CD8-positive, alpha-beta memory T cell (primary cell): Measurements from ENCODE around the gene ACTR8. TPM values are rescaled to one million over a fixed set of nuclear protein-coding genes. Genes with fewer than 3 reads are reported as not detected.
"Not testable (repeated sequence)": the region's sequence is repeated elsewhere in the genome, so short reads cannot be mapped to it uniquely, and the experiment has no call there.

Experiments
- CTCF ChIA-PET: fragments of 350-600 bp; sonication (Branson Sonifier 250); formaldehyde crosslinking; loops from one replicate; lab custom pipeline; 2021; ENCODE audit warnings: antibody characterized with exemption; lab: Charles Lee
- POLR2A ChIA-PET: fragments of 350-600 bp; sonication (Branson Sonifier 250); formaldehyde crosslinking; loops from one replicate; lab custom pipeline; 2021; ENCODE audit warnings: antibody characterized with exemption; lab: Charles Lee
- DNase-seq, 5 donors: peaks; one replicate each; pipeline versions ENCODE4 v3.0.0 to v3.0.0-alpha.2; 2020 to 2022; ENCODE audit warnings: mixed read lengths in 1 of 5
- H3K27ac ChIP-seq: one replicate; pipeline ENCODE4 v1.7.0; 2013; ENCODE audit warnings: low read depth, mild to moderate bottlenecking, low read length, moderate library complexity
- H3K27me3 ChIP-seq: 2 replicates; pipeline ENCODE4 v1.7.0; 2013; ENCODE audit warnings: low read length, mild to moderate bottlenecking; ENCODE audit not compliant: insufficient read depth, poor library complexity, severe bottlenecking
- H3K36me3 ChIP-seq: 2 replicates; pipeline ENCODE4 v1.7.0; 2013; ENCODE audit warnings: mild to moderate bottlenecking, low read length, moderate library complexity; ENCODE audit not compliant: insufficient read depth
- H3K4me1 ChIP-seq: 2 replicates; pipeline ENCODE4 v1.7.0; 2013; ENCODE audit warnings: mild to moderate bottlenecking, low read length, moderate library complexity; ENCODE audit not compliant: insufficient read depth
- H3K4me3 ChIP-seq: 2 replicates; pipeline ENCODE4 v1.7.0; 2013; ENCODE audit warnings: mild to moderate bottlenecking, low read length
- H3K9me3 ChIP-seq: 2 replicates; pipeline ENCODE4 v1.7.0; 2013; ENCODE audit warnings: mild to moderate bottlenecking, low read length
- H3K27ac Mint-ChIP-seq, 8 donors: one replicate each; pipeline ENCODE4 v1.8.0; 2020 to 2021; ENCODE audit warnings: mixed read lengths in 8 of 8, mild to moderate bottlenecking in 6 of 8, inconsistent platforms in 3 of 8, moderate library complexity in 3 of 8
- H3K27me3 Mint-ChIP-seq, 2 donors: one replicate each; pipeline ENCODE4 v1.8.0; 2020 to 2021; ENCODE audit warnings: mixed read lengths in 2 of 2, mild to moderate bottlenecking in 1 of 2, moderate library complexity in 1 of 2
- H3K36me3 Mint-ChIP-seq, 3 donors: one replicate each; pipeline ENCODE4 v1.8.0; 2020 to 2021; ENCODE audit warnings: mixed read lengths in 3 of 3, inconsistent platforms in 1 of 3, mild to moderate bottlenecking in 1 of 3
- H3K4me1 Mint-ChIP-seq, 3 donors: one replicate each; pipeline ENCODE4 v1.8.0; 2020 to 2021; ENCODE audit warnings: mixed read lengths in 3 of 3, inconsistent platforms in 1 of 3, mild to moderate bottlenecking in 1 of 3
- H3K4me3 Mint-ChIP-seq, 7 donors: one replicate each; pipeline ENCODE4 v1.8.0; 2020 to 2021; ENCODE audit warnings: mixed read lengths in 7 of 7, mild to moderate bottlenecking in 6 of 7, moderate library complexity in 4 of 7, inconsistent platforms in 2 of 7
- H3K9me3 Mint-ChIP-seq, 5 donors: one replicate each; pipeline ENCODE4 v1.8.0; 2020 to 2022; ENCODE audit warnings: mixed read lengths in 5 of 5, mild to moderate bottlenecking in 3 of 5, moderate library complexity in 2 of 5, inconsistent platforms in 1 of 5
- polyA plus RNA-seq: library from polyadenylated mRNA; unstranded; fragments of 300-500 nt; fragmentation: Illumina TruSeq; gene quantifications from one replicate; pipeline ENCODE4 v1.2.3, GENCODE V29; 2021
- total RNA-seq, 2 experiments: library from RNA; stranded (reverse); gene quantifications; one replicate each; pipeline ENCODE4 v1.2.3, GENCODE V29; 2021

ACTR8 gene
- total RNA-seq (10 to 100 TPM; 34.7 to 36.5 TPM), polyA plus RNA-seq (21.4 TPM)

- Mint-ChIP-seq H3K27ac (peak within 1 kb of the TSS; percentile 77 to 100 (median 98)), H3K4me1 (peaks cover 33 to 46% (median 40%) of the 10 kb centered on the region in 3 donors), H3K9me3 (no peaks in the 10 kb centered on the region), H3K4me3 (peak within 1 kb of the TSS; percentile 94 to 100 (median 98)), H3K36me3 (peaks cover 16 to 78% (median 17%) of the 10 kb centered on the region in 3 donors), H3K27me3 (no peaks in the 10 kb centered on the region)
- peak within 1 kb of the TSS; percentile 76 for H3K4me3 ChIP-seq
- no peaks in the 10 kb centered on the region for H3K27me3 ChIP-seq
- CTCF ChIA-PET, result interaction anchor here (0.8 kb wide), 1 partner anchor 10 kb away, joined by 4 read pairs; the partner anchor contains the start of gene SELENOK
- DNase-seq, result peak; percentile 82 to 90 (median 83)
- peak within 1 kb of the TSS; percentile 80 for H3K27ac ChIP-seq
- peaks cover 20% of the 10 kb centered on the region for H3K4me1 ChIP-seq
- POLR2A ChIA-PET, result interaction anchor here (2.9 kb wide), 1 partner anchor 9 kb away, joined by 20 read pairs; the partner anchor contains the start of gene SELENOK
- H3K36me3 ChIP-seq, result peaks cover 35% of the 10 kb centered on the region
- no peaks in the 10 kb centered on the region for H3K9me3 ChIP-seq
These were observed at the start of gene ACTR8 for GRCh38 chr3:53881691-53882593. TSS of gene ACTR8 (minus strand) at chr3:53882152. CDS start at chr3:53882101, 51 bp downstream.

- H3K4me3 ChIP-seq, CTCF ChIA-PET, H3K9me3 Mint-ChIP-seq, H3K27ac Mint-ChIP-seq, H3K4me3 Mint-ChIP-seq, DNase-seq, POLR2A ChIA-PET, H3K9me3 ChIP-seq, H3K36me3 ChIP-seq, H3K27ac ChIP-seq, H3K4me1 ChIP-seq, H3K4me1 Mint-ChIP-seq, H3K27me3 ChIP-seq, H3K36me3 Mint-ChIP-seq: not testable (repeated sequence)
- H3K27me3 Mint-ChIP-seq, result peaks cover 12 to 27% of the 10 kb centered on the region in 2 donors
These were observed 45.4 kb upstream of the ACTR8 start for GRCh38 chr3:53927208-53927872.

- no peaks in the 10 kb centered on the region for H3K9me3 ChIP-seq
- H3K4me3 ChIP-seq, result no peak overlapping the region
- Mint-ChIP-seq H3K4me3 (no peak overlapping the region), H3K36me3 (peaks cover 0 to 5% (median 0%) of the 10 kb centered on the region in 3 donors), H3K27ac (no peak overlapping the region), H3K27me3 (peaks cover 21 to 39% of the 10 kb centered on the region in 2 donors), H3K9me3 (peaks cover 6 to 15% (median 9%) of the 10 kb centered on the region in 5 donors), H3K4me1 (no peaks in the 10 kb centered on the region)
- H3K27ac ChIP-seq, result no peak overlapping the region
- ChIA-PET POLR2A (no interaction called here), CTCF (no interaction called here)
- no peaks in the 10 kb centered on the region for H3K27me3 ChIP-seq
- peak in 1 of 5 donors; percentile 15 for DNase-seq
- no peaks in the 10 kb centered on the region for H3K4me1 ChIP-seq
- no peaks in the 10 kb centered on the region for H3K36me3 ChIP-seq
These were observed 39.3 kb upstream of the ACTR8 start for GRCh38 chr3:53921296-53921695.

- Mint-ChIP-seq H3K4me3 (no peak overlapping the region), H3K27ac (no peak overlapping the region), H3K36me3 (peaks cover 0 to 5% (median 0%) of the 10 kb centered on the region in 3 donors), H3K9me3 (peaks cover 6 to 15% (median 8%) of the 10 kb centered on the region in 5 donors), H3K4me1 (no peaks in the 10 kb centered on the region), H3K27me3 (peaks cover 17 to 40% of the 10 kb centered on the region in 2 donors)
- H3K9me3 ChIP-seq, result no peaks in the 10 kb centered on the region
- CTCF ChIA-PET, result no interaction called here
- no peaks in the 10 kb centered on the region for H3K4me1 ChIP-seq
- no peaks in the 10 kb centered on the region for H3K27me3 ChIP-seq
- DNase-seq, result no peak
- no peaks in the 10 kb centered on the region for H3K36me3 ChIP-seq
- H3K27ac ChIP-seq, result no peak overlapping the region
- POLR2A ChIA-PET, result no interaction called here
- no peak overlapping the region for H3K4me3 ChIP-seq
These were observed 37.8 kb upstream of the ACTR8 start for GRCh38 chr3:53919741-53920140.

GRCh38 chr3:53913401-53913800 is 31.4 kb upstream of the ACTR8 start:
- Histone ChIP-seq H3K9me3 (no peaks in the 10 kb centered on the region), H3K36me3 (no peaks in the 10 kb centered on the region), H3K4me1 (no peaks in the 10 kb centered on the region), H3K27ac (no peak overlapping the region), H3K27me3 (no peaks in the 10 kb centered on the region), H3K4me3 (no peak overlapping the region)
- Mint-ChIP-seq H3K4me1 (no peaks in the 10 kb centered on the region), H3K27ac (no peak overlapping the region), H3K4me3 (no peak overlapping the region), H3K36me3 (no peaks in the 10 kb centered on the region), H3K27me3 (peaks cover 18 to 50% of the 10 kb centered on the region in 2 donors), H3K9me3 (peaks cover 0 to under 1% (median 0%) of the 10 kb centered on the region in 5 donors)
- POLR2A ChIA-PET, result no interaction called here
- CTCF ChIA-PET, result no interaction called here
- no peak for DNase-seq

GRCh38 chr3:53902711-53903110 is 20.8 kb upstream of the ACTR8 start:
- Mint-ChIP-seq H3K27me3 (peaks cover 9 to 56% of the 10 kb centered on the region in 2 donors), H3K27ac (no peak overlapping the region), H3K4me1 (no peaks in the 10 kb centered on the region), H3K9me3 (peaks cover 0 to 10% (median 0%) of the 10 kb centered on the region in 5 donors), H3K36me3 (peaks cover 0 to 14% (median 0%) of the 10 kb centered on the region in 3 donors), H3K4me3 (no peak overlapping the region)
- ChIA-PET POLR2A (no interaction called here), CTCF (no interaction called here)
- Histone ChIP-seq H3K4me3 (no peak overlapping the region), H3K4me1 (no peaks in the 10 kb centered on the region), H3K27ac (no peak overlapping the region), H3K36me3 (no peaks in the 10 kb centered on the region), H3K9me3 (no peaks in the 10 kb centered on the region), H3K27me3 (peaks cover 15% of the 10 kb centered on the region)
- no peak for DNase-seq

GRCh38 chr3:53902067-53902466 is 20.1 kb upstream of the ACTR8 start:
- Histone ChIP-seq H3K27ac (no peak overlapping the region), H3K4me3 (no peak overlapping the region), H3K36me3 (no peaks in the 10 kb centered on the region), H3K9me3 (no peaks in the 10 kb centered on the region), H3K27me3 (peaks cover 15% of the 10 kb centered on the region), H3K4me1 (no peaks in the 10 kb centered on the region)
- Mint-ChIP-seq H3K27me3 (peaks cover 15 to 61% of the 10 kb centered on the region in 2 donors), H3K36me3 (peaks cover 0 to 14% (median 0%) of the 10 kb centered on the region in 3 donors), H3K27ac (no peak overlapping the region), H3K4me3 (no peak overlapping the region), H3K4me1 (no peaks in the 10 kb centered on the region), H3K9me3 (peaks cover 0 to 10% (median 0%) of the 10 kb centered on the region in 5 donors)
- no peak for DNase-seq
- CTCF ChIA-PET, result no interaction called here
- POLR2A ChIA-PET, result no interaction called here
